Measurements from ENCODE around the gene SLC39A9.

GRCh38 chr14:69373104-69373503 is 25.4 kb upstream of the SLC39A9 start:
- TF ChIP-seq CTCF (conservative IDR thresholded peaks at IDR 0.05; ENCODE audit: low read depth, low read length): no peak
- TF ChIP-seq EZH2 (IDR thresholded peaks at IDR 0.05; ENCODE audit: low read length, unreplicated experiment): no peak
- no peak for TF ChIP-seq EZH2phosphoT487 (IDR thresholded peaks at IDR 0.05; ENCODE audit: borderline replicate concordance, low read length)
